ENCODE measurements around the gene TBC1D21. TPM values are rescaled to one million over a fixed set of nuclear protein-coding genes. Genes with fewer than 3 reads are reported as not detected.

The TBC1D21 gene
- total RNA-seq, 2 experiments from 2014 or later = not detected

GRCh38 chr15:73894133-73894814 is 20.9 kb downstream of the TBC1D21 start:
- H3K27me3 Mint-ChIP-seq (ENCODE audit: low read depth) = peaks cover 25% of the 10 kb centered on the region
- H3K36me3 Mint-ChIP-seq (ENCODE audit: low read depth) = no peaks in the 10 kb centered on the region
- DNase-seq = no peak
- no peak overlapping the region for H3K4me3 Mint-ChIP-seq
- no peaks in the 10 kb centered on the region for H3K9me3 Mint-ChIP-seq (ENCODE audit: insufficient read depth)
- ATAC-seq = no peak
- POLR2A ChIA-PET = no interaction called here
- H3K27ac Mint-ChIP-seq = no peak overlapping the region
- peaks cover 9% of the 10 kb centered on the region for H3K4me1 Mint-ChIP-seq (ENCODE audit: low read depth)
- CTCF ChIA-PET = interaction anchor here (1.2 to 6.4 kb wide), 3 partner anchors 12 to 34 kb away, joined by 3 to 41 read pairs (median 14); partner anchors contain the start of gene TBC1D21

- H3K4me1 Mint-ChIP-seq (ENCODE audit: low read depth) = peaks cover 9% of the 10 kb centered on the region
- H3K27me3 Mint-ChIP-seq (ENCODE audit: low read depth) = peaks cover 7% of the 10 kb centered on the region
- no peaks in the 10 kb centered on the region for H3K9me3 Mint-ChIP-seq (ENCODE audit: insufficient read depth)
- ChIA-PET CTCF (interaction anchor here (0.6 to 6.4 kb wide), 18 partner anchors 9 to 68 kb away, joined by 3 to 47 read pairs (median 4); partner anchors contain the start of gene TBC1D21), POLR2A (no interaction called here)
- H3K36me3 Mint-ChIP-seq (ENCODE audit: low read depth) = no peaks in the 10 kb centered on the region
- DNase-seq (peak; percentile 84), ATAC-seq (peak; percentile 92)
- no peak overlapping the region for H3K4me3 Mint-ChIP-seq
- H3K27ac Mint-ChIP-seq = no peak overlapping the region
Observed at GRCh38 chr15:73897441-73898261, 24.3 kb downstream of the TBC1D21 start.

GRCh38 chr15:73899197-73900094 is 26.1 kb downstream of the TBC1D21 start:
- CTCF ChIA-PET = interaction anchor here (0.9 to 3.8 kb wide), 5 partner anchors 8 to 1035 kb away, joined by 3 to 47 read pairs (median 7); partner anchors contain the start of gene TBC1D21
- no peak overlapping the region for H3K27ac Mint-ChIP-seq
- POLR2A ChIA-PET = no interaction called here
- H3K4me3 Mint-ChIP-seq = no peak overlapping the region
- ATAC-seq = no peak
- H3K9me3 Mint-ChIP-seq (ENCODE audit: insufficient read depth) = no peaks in the 10 kb centered on the region
- H3K36me3 Mint-ChIP-seq (ENCODE audit: low read depth) = no peaks in the 10 kb centered on the region
- H3K27me3 Mint-ChIP-seq (ENCODE audit: low read depth) = peaks cover 10% of the 10 kb centered on the region
- DNase-seq = no peak
- peaks cover 9% of the 10 kb centered on the region for H3K4me1 Mint-ChIP-seq (ENCODE audit: low read depth)

- no peak overlapping the region for H3K27ac Mint-ChIP-seq
- no peaks in the 10 kb centered on the region for H3K36me3 Mint-ChIP-seq (ENCODE audit: low read depth)
- ATAC-seq = no peak
- peaks cover 9% of the 10 kb centered on the region for H3K4me1 Mint-ChIP-seq (ENCODE audit: low read depth)
- DNase-seq = no peak
- H3K9me3 Mint-ChIP-seq (ENCODE audit: insufficient read depth) = no peaks in the 10 kb centered on the region
- ChIA-PET POLR2A (interaction anchor here (1.3 kb wide), 1 partner anchor 8 kb away, joined by 5 read pairs; no protein-coding TSS in a partner anchor), CTCF (interaction anchor here (1.0 to 1.7 kb wide), 4 partner anchors 9 to 28 kb away, joined by 3 to 12 read pairs (median 5); partner anchors contain the start of gene TBC1D21)
- peaks cover 10% of the 10 kb centered on the region for H3K27me3 Mint-ChIP-seq (ENCODE audit: low read depth)
- no peak overlapping the region for H3K4me3 Mint-ChIP-seq
Observed at GRCh38 chr15:73900095-73900712, 26.8 kb downstream of the TBC1D21 start.

GRCh38 chr15:73901126-73901810 is 27.9 kb downstream of the TBC1D21 start:
- no peaks in the 10 kb centered on the region for H3K36me3 Mint-ChIP-seq (ENCODE audit: low read depth)
- H3K4me1 Mint-ChIP-seq (ENCODE audit: low read depth) = peaks cover 9% of the 10 kb centered on the region
- DNase-seq = no peak
- no peak overlapping the region for H3K27ac Mint-ChIP-seq
- POLR2A ChIA-PET = interaction anchor here (1.3 kb wide), 1 partner anchor 7 kb away, joined by 5 read pairs; no protein-coding TSS in a partner anchor
- CTCF ChIA-PET = interaction anchor here (1.0 kb wide), 2 partner anchors 26 to 27 kb away, joined by 5 read pairs; no protein-coding TSS in a partner anchor
- no peak overlapping the region for H3K4me3 Mint-ChIP-seq
- H3K9me3 Mint-ChIP-seq (ENCODE audit: insufficient read depth) = no peaks in the 10 kb centered on the region
- peaks cover 4% of the 10 kb centered on the region for H3K27me3 Mint-ChIP-seq (ENCODE audit: low read depth)
- ATAC-seq = no peak

GRCh38 chr15:73902121-73903020 is 29.0 kb downstream of the TBC1D21 start:
- peaks cover 3% of the 10 kb centered on the region for H3K27me3 Mint-ChIP-seq (ENCODE audit: low read depth)
- H3K36me3 Mint-ChIP-seq (ENCODE audit: low read depth) = no peaks in the 10 kb centered on the region
- DNase-seq = no peak
- H3K4me3 Mint-ChIP-seq = no peak overlapping the region
- POLR2A ChIA-PET = interaction anchor here (0.6 kb wide), 1 partner anchor 371 kb away, joined by 5 read pairs; no protein-coding TSS in a partner anchor
- H3K9me3 Mint-ChIP-seq (ENCODE audit: insufficient read depth) = no peaks in the 10 kb centered on the region
- no peak overlapping the region for H3K27ac Mint-ChIP-seq
- CTCF ChIA-PET = interaction anchor here (0.6 kb wide), 1 partner anchor 711 kb away, joined by 3 read pairs; no protein-coding TSS in a partner anchor
- no peak for ATAC-seq
- peaks cover 11% of the 10 kb centered on the region for H3K4me1 Mint-ChIP-seq (ENCODE audit: low read depth)

GRCh38 chr15:73904026-73904815 is 30.9 kb downstream of the TBC1D21 start:
- Mint-ChIP-seq H3K4me1 (ENCODE audit: low read depth) (peaks cover 15% of the 10 kb centered on the region), H3K27ac (no peak overlapping the region), H3K9me3 (ENCODE audit: insufficient read depth) (no peaks in the 10 kb centered on the region), H3K27me3 (ENCODE audit: low read depth) (peaks cover 3% of the 10 kb centered on the region), H3K36me3 (ENCODE audit: low read depth) (no peaks in the 10 kb centered on the region), H3K4me3 (no peak overlapping the region)
- ATAC-seq (no peak), DNase-seq (no peak)
- ChIA-PET CTCF (interaction anchor here (1.6 to 1.9 kb wide), 2 partner anchors 31 to 67 kb away, joined by 3 to 7 read pairs; partner anchors contain the start of gene TBC1D21), POLR2A (interaction anchor here (1.2 kb wide), 1 partner anchor 10 kb away, joined by 5 read pairs; no protein-coding TSS in a partner anchor)

- H3K9me3 Mint-ChIP-seq (ENCODE audit: insufficient read depth) = no peaks in the 10 kb centered on the region
- H3K36me3 Mint-ChIP-seq (ENCODE audit: low read depth) = no peaks in the 10 kb centered on the region
- ChIA-PET CTCF (interaction anchor here (0.7 to 7.2 kb wide), 6 partner anchors 8 to 66 kb away, joined by 3 to 115 read pairs (median 15); partner anchors contain the start of gene TBC1D21), POLR2A (interaction anchor here (0.6 to 1.2 kb wide), 2 partner anchors 8 to 96 kb away, joined by 3 to 5 read pairs; no protein-coding TSS in a partner anchor)
- no peak for DNase-seq
- H3K27ac Mint-ChIP-seq = no peak overlapping the region
- peaks cover 15% of the 10 kb centered on the region for H3K4me1 Mint-ChIP-seq (ENCODE audit: low read depth)
- no peak overlapping the region for H3K4me3 Mint-ChIP-seq
- H3K27me3 Mint-ChIP-seq (ENCODE audit: low read depth) = peaks cover 3% of the 10 kb centered on the region
- ATAC-seq = no peak
Observed at GRCh38 chr15:73905225-73905827, 32.0 kb downstream of the TBC1D21 start.

Data from activated CD8-positive, alpha-beta T cell treated with anti-CD3 and anti-CD28 coated beads, Interleukin-2, amount 10 ng/mL, durations not matched to agents 7 days and 5 days (primary cell).